GM21381 (cell line): ENCODE measurements around the gene AUTS2.

Experiments
- ATAC-seq: cut with Tn5 transposase; IDR thresholded peaks from one replicate; pipeline ENCODE4 v1.9.1; 2021; ENCODE audit warnings: mild to moderate bottlenecking, moderate library complexity; ENCODE audit not compliant: unreplicated experiment

Gene AUTS2

DNA sequence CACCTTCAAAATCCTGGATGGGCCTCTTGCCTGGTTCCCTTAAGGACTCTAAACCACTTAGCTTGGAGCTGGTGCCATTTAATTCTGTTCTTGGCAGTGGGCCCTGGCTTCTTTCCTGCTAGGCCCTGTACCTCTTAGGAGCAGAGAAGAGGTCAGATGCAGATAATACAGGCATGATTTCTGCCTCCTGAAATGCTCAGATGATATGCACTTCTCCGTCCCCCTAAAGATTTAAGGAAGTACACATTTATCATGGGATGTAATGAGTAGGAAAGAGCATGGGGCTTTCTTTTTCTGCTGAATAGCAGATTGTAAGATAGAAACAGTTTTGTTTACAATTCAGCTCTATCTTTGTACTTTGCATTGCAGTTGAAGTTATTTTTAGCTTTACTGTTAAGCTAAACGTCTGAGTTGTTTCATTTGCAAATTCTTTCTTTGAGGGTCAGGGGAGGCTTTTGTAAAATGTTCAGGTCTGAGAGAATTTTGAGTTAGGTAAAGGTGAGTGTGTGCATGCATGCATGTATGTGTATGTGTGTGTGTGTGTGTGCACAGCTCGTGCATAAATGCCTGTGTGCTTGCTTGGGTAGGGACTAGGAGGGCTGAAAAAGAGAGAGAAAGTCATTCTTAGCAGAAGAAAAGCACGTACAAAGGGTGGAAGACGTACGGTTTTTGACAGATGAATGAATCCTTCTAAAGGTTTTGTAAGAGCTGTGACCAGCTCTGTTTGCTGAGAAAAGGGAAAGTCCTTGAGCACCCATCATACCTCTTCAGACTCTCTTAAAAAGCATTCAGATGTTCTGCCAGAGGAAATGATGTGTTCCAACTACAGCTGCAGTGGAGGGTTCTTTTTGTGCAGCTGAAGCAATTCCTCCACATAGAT lies 364.2 kb downstream of the AUTS2 start:
- ATAC-seq, result no peak

DNA sequence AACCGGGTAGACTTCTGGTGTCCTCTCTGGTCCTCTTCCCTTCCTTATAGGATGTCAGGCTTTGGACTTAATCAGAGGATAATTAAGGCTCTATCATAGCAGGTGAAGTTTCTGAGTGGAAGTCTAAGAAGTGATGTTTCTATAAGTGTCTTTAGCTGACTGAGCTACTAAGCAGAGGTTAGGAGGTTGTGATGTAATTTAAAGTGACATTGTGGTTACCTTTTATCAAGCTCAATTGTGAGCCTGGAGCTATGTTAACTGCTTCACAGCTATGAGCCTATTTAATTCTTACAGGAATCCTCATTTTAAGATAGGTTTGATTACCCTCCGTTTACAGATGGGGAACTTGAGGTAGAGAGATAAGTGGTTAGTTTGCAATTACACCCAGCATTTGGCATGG lies 365.1 kb downstream of the AUTS2 start:
- ATAC-seq, result no peak

DNA sequence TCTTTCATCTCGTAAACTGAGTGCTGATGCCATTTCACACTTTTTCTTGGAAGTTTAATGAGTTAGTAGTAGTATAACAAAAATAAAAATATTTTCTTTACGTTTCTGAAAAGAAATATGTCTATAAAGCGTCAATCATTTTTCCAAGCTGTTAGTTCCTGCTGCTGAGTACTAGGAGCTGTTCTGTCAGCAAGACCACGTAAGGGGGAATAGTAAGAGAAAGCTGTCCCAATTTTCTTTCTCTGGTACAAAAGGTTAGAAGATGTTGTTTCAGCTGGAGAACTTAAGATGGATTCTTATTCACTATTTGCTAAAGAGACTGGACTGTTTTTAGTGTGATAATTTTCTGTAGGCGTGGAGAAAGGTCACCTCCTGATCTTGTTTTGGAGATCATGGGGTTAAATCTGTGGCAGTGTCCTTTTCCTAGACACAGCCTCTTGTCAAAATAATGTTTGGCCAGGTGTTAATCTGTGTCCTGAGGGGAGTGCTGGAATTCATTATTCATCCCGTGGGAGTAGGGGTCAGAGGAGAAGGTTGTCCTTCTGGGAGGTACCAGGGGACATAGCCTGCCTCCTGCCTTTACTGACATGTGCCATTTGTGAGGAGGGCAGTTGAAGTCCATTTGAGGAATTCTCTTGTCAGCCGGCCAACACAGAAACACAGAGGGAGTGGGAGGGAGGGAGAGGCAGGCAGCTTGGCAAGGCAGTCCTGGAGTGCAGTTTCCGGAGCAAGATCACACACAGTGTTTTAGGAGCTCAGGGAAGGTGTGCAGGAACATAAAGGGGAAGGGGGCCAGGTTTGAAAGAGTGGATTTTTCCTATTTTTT lies 368.7 kb downstream of the AUTS2 start:
- ATAC-seq, result no peak

DNA sequence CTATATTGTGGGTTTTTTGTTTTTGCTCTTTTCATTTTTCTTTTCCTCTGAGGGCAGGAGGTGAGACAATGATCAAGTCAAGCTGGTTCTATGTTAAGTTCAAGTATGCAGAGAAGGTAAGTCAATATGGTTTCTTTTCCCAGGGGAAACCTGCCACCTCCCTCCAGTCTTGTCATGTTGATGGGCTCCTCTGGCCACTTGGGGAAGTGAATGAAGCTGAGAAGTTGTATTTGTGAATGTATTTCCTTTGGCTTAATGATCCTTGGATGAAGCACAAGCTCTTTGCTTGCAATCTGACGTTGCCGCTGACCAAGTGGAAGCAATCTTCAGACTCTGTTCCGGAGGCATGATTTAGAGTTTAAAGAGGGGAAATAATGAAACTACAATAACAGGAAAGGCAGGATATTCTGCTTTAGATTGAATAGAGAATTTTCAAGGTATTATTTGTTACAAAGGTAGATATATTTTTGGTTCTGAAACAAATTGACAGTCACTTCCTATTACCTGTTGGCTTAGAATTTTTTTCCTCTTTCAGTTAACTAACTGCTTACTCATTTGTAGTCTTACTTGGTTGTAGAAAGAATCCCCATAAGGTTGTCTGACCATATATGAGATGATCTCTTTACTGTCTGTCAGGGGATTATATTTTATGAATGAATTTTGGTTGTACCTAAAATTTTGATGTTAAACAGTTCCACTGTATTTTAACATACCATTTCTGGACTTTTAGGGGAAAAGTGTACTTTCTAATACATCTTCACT lies 369.6 kb downstream of the AUTS2 start:
- no peak for ATAC-seq

DNA sequence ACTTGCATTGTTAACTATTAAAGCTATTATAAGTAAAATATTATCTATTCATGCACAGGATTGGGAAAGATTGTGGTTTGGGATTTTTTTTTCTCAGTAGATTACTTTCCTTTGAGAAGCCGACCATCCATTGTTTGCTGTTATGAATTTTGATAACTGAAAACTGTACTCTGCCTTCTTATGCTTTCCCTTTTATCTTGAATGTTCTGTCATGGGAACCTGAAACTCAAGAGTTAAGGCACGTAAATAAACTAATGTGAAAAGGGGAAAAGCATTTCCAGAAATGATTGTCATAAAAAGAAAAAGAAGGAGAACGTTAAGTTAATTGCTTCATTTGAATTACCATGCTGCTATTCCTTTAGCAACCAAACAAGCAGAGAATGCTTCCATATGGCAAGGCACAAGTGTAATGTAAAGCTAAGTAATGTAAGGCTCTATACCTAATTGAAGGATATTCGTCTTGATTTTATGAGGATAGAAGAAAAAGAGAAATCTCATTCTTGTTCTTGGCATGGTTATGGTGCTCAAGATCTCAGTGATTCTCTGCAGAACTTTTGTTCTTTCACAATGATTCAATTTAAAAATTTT lies 370.8 kb downstream of the AUTS2 start:
- no peak for ATAC-seq

DNA sequence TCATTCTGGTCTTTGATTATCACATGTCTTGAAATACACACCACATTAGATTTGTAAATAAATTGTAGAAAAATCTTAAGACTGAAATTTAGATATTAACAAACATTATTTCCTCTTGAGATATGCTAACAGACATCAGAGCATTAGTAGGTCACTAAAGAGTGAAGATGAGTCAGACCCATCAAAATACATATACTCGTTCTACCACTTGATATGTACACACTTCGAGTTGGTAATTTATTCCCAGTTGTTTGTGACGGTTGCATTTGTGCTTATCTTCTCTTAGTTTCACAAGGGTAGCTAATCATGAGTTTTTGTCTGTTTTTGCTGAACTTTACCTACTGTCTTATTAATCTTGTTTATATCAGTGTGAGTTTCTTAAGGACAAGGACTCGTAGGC lies 383.4 kb downstream of the AUTS2 start:
- ATAC-seq, result no peak

DNA sequence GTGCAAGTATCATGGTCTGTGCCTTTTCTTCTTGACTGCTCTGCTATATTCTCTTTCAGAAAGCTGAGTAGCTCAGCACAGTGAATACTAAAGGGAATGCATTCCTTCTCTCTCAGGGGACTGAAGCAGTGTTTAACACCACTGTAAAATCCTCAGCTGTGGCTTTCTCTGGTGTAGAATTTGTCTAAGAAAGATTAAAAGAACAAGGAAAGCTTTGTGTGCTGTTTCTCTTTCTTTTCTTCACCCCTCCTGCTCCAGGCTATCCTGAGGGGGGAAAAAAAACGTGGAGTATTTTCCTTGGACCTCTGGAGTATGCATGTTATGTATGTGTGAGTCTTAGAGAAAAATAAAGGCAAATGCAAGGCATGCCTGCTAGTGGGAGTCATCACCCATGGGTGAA lies 383.9 kb downstream of the AUTS2 start:
- ATAC-seq, result no peak

DNA sequence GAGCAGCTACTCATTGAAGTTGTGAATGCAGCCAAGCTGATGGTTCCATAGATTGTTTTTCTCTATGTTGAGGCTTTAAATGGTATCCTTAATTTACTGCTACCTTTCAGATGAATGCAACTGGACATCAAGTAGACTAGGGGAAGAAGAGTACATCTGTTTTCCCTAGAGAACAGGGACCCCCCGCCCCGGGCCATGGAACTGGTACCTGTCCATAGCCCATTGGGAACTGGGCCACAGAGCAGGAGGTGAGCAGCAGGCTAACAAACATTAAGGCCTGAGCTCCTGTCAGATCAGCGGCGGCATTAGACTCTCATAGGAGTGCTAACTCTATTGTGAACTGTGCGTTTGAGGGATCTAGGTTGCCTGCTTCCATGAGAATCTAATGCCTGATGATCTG lies 391.3 kb downstream of the AUTS2 start:
- ATAC-seq, result no peak

DNA sequence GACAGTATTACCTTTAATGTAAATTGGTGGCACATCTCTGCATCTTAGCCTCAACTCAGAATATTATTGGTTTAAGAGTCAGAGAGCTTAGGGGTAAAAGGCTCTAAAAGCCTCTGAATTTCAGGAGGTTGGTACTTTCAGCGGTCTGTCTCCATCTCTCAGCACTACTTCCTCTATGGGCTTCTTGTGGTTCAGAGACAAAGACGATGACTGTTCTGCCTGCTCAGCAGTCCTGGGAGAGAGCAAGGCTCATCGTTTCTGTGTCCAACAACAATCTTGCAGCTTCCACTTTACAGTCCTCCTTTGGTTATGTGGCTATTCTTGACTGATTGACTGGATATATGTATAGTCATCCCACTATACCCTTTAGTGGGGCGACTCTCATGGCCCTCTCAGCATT lies 394.7 kb downstream of the AUTS2 start:
- no peak for ATAC-seq

DNA sequence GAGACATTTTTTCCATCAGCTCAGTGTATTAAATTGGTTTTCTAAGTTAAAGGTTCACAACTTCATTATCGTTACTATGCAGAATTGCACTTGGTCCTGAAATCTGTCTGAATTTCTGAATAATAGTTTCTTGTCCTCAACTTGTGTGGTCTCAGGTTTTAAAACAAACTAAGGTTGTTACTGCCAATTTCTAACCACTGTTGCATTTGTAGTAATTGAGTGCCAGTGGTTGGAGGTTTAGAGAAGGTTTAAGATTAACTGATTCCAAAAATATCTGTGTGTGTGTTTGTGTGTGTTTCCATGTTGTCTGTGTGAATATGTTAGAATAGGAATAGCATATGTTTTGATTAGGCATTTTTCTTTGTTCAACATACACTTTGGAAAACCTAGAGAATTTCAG lies 395.9 kb downstream of the AUTS2 start:
- no peak for ATAC-seq

DNA sequence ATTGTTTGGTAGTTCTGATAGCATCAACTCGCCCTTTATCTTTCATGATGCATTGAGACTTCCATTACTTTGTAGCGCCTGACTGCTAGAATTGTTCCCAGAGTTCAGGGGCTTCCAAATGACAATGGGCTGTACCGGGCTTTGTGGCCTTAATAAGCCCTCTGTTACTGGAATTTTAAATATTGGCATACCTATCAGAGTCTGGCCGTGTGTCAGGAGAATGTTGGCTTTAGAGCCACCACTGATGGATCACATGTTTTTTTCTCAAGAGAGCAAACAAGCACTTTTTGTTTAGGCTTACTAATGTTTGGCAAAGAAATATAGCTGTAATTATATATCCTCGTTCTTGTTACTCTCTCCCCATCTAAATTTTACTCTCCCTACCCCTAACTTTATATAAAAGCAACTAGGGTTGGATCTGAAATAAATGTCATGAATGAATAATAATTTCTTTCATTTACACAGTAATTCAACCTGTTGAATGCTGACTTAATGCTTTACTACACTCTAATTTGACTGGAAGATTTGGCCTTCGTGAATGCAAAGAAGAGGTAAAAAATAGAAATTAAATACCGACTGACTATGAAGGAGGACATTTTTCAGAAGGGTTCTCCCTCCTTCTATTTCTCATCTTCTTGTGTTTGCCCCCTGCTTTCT lies 396.7 kb downstream of the AUTS2 start:
- no peak for ATAC-seq

DNA sequence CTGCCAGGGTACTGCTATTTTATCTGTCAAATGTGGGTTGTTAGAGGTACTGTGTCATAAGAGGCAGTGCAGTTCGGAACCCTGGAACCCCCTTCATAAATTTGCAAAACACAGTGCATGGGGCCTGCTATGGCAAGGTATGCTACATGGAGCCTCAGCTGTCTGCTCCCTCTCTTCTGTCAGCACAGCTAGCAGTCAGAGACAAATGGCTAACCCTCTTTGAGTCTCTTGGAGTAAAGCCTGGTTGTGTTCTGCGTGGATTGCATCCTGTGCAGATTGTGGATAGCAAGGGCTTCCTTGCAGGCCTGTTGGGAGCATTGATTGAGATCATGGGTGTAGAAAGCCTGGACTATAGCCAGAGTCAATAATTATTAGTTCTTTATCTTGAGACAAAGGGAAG lies 397.8 kb downstream of the AUTS2 start:
- no peak for ATAC-seq

DNA sequence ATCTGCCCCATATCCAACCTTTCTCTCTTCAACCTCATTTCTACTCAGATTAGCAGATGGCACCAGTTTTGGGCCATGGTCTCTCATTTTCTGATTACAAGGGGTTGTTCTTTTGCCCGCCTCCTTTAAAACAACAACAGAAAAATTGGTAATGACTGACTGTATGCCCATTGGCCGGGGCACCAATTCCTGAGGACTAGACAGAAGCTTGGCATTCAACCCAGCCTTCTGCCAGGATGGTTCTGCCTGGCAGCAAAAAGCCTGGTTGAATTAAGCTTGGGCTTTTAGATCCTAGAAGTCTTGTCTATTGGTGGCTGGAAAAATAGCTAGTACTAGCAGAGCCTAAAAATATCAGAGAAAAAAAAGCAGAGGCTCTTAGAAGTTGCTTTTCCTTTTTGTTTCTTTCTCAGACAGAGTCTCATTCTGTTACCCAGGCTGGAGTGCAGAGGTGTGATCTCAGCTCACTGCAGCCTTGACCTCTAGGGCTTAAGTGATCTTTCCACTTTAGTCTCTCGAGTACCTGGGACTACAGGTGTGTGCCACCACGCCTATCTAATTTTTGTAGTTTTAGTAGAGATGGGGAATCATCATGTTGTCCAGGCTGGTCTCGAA lies 402.6 kb downstream of the AUTS2 start:
- ATAC-seq, result no peak

DNA sequence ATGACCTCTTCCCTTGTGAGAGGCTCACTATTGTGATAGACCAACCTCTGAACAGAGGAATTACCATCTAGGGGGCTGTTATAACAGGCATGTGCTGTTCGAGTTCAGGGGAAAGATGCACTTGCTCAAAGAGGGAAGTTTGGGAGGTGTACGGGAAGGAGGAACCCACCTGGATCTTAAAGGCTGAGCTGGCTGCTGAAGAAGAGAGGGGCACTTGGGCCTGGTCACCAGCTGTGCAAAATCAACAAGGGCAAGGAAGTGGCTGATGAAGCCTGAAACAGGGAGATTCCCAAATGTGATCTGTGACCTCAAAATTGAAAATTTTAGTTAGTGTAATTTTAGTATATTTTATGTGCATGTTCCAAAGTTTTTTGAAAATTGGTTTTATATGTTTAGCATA lies 407.2 kb downstream of the AUTS2 start:
- ATAC-seq, result no peak

DNA sequence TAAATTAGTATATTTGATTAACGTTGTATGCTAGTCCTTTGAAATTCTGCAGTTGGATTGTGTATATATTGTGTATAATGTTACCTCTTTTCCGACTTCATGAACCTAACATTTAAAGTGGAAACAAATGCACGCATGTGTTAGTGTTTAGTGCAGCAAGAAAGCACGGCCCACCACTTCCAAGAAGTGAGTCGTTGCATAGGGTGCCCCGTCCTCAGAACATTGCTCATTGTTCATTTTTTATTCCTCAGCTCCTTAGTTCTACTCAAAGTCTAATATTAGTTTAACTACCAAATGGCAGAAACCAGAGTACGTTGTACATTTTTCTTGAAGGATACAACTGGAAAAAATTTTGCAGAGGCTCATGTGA lies 407.6 kb downstream of the AUTS2 start:
- ATAC-seq, result no peak

DNA sequence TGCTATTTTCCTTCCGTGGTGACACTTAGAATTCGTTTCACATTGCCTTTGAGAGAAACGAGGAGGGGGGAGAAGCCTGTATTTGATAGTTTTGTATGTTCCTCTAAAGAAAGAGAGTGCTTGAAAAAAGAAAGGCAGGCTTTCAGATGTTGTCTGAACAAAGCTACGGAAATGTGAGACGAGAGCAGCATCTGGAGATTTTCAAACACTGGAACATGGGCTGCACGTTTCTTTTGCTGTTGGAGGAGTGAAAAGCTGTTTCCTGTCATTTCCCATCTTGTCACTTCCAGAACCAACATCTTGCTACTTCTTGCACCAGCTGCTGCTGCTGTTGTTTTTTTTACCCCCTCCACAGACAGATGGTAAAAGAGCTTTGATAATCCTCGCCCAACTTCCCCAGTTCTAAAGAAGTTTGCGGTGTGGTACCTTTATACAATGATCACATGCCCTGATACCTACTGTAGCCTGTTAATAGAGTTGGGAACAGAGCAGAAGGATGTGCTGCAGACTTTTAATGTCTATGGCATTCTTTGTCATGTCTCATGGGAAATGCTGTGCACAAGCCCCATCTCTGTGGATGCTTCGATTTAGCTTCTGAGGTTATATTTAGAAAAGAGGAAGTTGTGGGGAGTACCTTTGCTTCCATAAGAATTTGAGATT lies 408.1 kb downstream of the AUTS2 start:
- no peak for ATAC-seq

DNA sequence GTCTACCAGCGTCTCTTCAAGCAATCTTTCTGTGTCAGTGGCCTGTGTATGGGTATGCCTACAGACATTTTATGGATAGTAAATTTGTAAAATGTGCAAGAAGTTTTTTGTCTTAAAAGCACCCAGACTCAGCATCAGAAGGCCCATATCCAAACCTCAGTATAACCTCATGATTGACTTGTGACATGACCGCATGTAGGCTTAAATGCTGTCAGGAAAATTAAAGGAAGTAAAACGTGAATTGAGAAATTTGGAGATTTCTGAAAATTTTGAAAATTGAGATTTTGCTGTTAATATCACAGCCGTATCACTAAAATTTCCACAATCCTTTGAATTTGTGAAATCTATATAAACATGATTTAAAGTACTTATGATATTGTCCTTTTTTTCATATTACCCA lies 410.2 kb downstream of the AUTS2 start:
- ATAC-seq, result no peak

DNA sequence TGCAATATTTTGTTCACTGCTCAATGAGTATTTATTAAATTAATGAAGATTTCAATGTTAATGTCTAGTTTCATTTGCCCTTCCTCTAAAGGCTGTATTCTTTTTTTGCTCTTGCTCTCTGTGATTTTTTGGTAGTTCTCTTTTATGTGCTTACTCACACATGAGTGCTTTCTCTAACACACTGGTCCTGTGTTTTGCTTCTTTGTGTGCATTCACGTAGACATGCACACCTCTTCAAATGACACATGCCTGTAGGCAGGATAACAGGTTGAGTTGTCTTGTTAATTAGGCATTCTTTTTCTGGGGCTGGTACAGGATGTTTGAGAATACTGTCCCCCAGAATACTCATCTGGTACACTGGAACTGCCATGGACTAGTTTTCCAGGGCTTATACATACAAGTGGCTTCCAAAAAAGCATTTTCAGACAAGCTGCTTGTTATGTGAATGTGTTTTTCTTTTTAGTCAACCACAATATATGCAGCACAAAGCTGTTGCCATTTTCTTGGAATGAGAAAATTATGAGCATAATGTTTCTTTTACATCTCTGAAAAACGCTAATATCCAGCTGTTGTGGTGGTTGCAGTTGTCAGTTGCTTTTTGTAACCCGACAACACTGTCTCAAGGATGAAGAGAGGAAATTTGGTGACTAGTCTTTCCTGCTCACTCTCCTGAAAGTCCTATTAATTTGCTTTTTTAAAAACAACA lies 416.4 kb downstream of the AUTS2 start:
- ATAC-seq, result no peak

DNA sequence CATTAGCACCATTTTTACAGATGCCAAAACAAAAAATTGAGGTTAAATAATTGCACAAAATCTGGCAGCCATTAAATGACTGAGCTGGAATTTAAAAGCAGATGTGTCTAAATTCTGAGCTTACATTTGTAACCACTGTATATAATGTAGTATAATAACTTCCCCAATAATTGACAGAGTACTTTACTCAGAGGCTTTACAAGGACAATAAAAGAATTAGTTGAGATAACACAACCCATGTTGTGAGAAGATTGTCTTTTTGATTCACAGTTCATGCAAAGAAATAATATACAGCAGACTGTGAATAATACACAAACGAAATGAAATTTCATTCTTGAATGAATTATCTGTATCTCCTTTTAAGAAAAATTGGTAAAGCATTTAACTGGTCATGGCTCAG lies 417.1 kb downstream of the AUTS2 start:
- ATAC-seq, result no peak
